ENCODE results near the gene SWI5.

Gene SWI5

GRCh38 chr9:128285033-128285784, 9.1 kb downstream of the SWI5 start:
- no peak for ATAC-seq
- peaks cover 20% of the 10 kb centered on the region for H3K36me3 Mint-ChIP-seq
- H3K27ac Mint-ChIP-seq: no peak overlapping the region

GRCh38 chr9:128286440-128286839, 10.4 kb downstream of the SWI5 start:
- no peak for DNase-seq (ENCODE audit: low spot score in 2 of 2)
- peak overlapping the region; percentile 56 for H3K27ac Mint-ChIP-seq
- H3K9me3 Mint-ChIP-seq: no peaks in the 10 kb centered on the region
- peaks cover 20% of the 10 kb centered on the region for H3K36me3 Mint-ChIP-seq
- H3K4me1 Mint-ChIP-seq: no peaks in the 10 kb centered on the region
- no peak for ATAC-seq
- no peak overlapping the region for H3K4me3 Mint-ChIP-seq

More at GRCh38 chr9:128285033-128285784, 9.1 kb downstream of the SWI5 start:
- no peak for DNase-seq (ENCODE audit: low spot score in 2 of 2)
- no peak overlapping the region for H3K4me3 Mint-ChIP-seq
- H3K9me3 Mint-ChIP-seq: no peaks in the 10 kb centered on the region
- no peaks in the 10 kb centered on the region for H3K4me1 Mint-ChIP-seq

GRCh38 chr9:128288273-128289004, 12.4 kb downstream of the SWI5 start:
- DNase-seq (ENCODE audit: low spot score in 2 of 2) (no peak), ATAC-seq (no peak)
- Mint-ChIP-seq H3K4me1 (no peaks in the 10 kb centered on the region), H3K4me3 (no peak overlapping the region), H3K9me3 (no peaks in the 10 kb centered on the region), H3K36me3 (peaks cover 20% of the 10 kb centered on the region), H3K27ac (no peak overlapping the region)

DNA sequence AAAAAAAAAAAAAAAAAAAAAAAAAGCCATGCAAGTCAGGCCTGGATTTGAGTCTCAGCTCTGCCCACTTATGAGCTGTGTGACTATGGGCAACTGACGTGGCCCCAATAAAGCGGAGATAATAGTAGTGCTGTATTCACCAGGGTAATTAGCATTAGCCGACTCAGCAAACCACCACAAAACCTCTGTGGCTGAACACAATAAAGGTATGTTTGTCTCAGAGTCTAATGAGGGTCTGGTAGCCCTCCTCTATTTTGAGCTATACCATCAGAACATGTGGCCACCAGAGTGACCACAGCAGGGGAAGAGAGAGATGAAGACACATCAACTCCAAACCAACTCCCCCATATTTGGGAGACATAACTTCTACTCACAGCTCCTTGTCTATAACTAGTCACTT, 15.9 kb downstream of the SWI5 start:
- no peak overlapping the region for H3K4me3 Mint-ChIP-seq
- ATAC-seq (no peak), DNase-seq (ENCODE audit: low spot score in 2 of 2) (no peak)
- H3K27ac Mint-ChIP-seq: no peak overlapping the region
- peaks cover 12% of the 10 kb centered on the region for H3K36me3 Mint-ChIP-seq
- H3K4me1 Mint-ChIP-seq: no peaks in the 10 kb centered on the region
- no peaks in the 10 kb centered on the region for H3K9me3 Mint-ChIP-seq

DNA sequence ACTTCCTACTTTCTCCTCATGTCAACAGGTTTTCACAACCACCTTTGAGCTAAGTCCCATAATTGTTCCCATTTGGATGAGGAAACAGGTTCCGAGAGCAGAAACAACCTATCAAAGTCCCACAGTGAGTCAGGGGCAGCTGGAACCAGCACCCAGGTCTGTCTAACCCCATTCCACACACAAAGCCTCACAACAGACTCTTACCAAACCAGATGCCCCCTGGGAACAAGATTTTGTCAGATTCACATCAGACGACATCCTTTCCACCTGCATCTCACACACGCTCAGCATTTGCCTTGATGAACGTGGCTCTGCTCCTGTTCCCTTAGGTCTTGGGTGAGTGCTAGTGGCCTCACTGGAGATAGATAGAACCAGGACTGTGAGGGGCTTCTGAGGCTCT, 17.0 kb downstream of the SWI5 start:
- no peak for DNase-seq (ENCODE audit: low spot score in 2 of 2)
- Mint-ChIP-seq H3K36me3 (peaks cover 10% of the 10 kb centered on the region), H3K9me3 (no peaks in the 10 kb centered on the region), H3K27ac (no peak overlapping the region), H3K4me1 (no peaks in the 10 kb centered on the region), H3K4me3 (no peak overlapping the region)
- no peak for ATAC-seq

GRCh38 chr9:128294142-128294541, 18.1 kb downstream of the SWI5 start:
- peak overlapping the region; percentile 43 for H3K27ac Mint-ChIP-seq
- ATAC-seq (no peak), DNase-seq (ENCODE audit: low spot score in 2 of 2) (no peak)
- H3K4me3 Mint-ChIP-seq: no peak overlapping the region
- H3K4me1 Mint-ChIP-seq: no peaks in the 10 kb centered on the region
- no peaks in the 10 kb centered on the region for H3K9me3 Mint-ChIP-seq
- H3K36me3 Mint-ChIP-seq: peaks cover under 1% of the 10 kb centered on the region

DNA sequence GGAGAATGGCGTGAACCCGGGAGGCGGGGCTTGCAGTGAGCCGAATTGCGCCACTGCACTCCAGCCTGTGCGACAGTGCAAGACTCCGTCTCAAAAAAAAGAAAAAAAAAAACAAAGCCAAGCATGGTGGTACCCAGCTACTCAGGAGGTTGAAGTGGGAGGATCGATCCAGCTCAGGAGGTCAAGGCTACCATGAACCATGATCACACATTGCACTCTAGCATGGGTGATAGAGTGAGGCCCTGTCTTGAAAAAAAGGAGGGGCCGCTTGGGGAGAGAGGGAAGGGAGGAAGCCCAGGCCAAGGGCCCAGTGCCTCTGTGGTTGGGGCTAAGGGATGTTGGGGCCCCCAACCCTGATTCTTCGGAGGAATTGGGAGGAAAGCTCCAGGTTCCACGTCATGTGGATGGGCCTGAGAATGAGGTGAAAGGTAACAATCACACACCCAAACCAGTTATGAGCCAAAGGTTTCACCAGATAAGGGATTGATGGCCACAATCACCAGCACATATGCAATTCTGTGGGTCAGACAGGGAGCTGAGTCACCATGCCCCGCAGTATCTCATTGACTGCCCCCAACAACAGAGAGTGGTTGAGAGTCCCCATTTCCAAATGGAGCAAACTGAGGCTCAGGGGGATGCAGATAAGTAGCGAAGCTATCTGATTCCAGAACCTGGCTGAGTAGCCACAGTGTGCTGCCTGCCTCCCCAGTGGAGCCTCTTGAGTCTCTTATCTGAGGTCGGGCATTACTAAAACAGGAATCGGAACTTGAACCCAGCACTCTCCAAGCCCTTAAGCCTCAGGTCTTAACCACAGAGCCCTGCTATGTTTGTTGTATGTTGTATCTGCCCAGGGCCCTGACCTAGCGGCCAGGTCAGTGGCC, 20.5 kb downstream of the SWI5 start:
- H3K4me3 Mint-ChIP-seq: no peak overlapping the region
- H3K36me3 Mint-ChIP-seq: no peaks in the 10 kb centered on the region
- no peak for DNase-seq (ENCODE audit: low spot score in 2 of 2)
- no peaks in the 10 kb centered on the region for H3K9me3 Mint-ChIP-seq
- no peak for ATAC-seq
- no peaks in the 10 kb centered on the region for H3K4me1 Mint-ChIP-seq
- H3K27ac Mint-ChIP-seq: no peak overlapping the region

DNA sequence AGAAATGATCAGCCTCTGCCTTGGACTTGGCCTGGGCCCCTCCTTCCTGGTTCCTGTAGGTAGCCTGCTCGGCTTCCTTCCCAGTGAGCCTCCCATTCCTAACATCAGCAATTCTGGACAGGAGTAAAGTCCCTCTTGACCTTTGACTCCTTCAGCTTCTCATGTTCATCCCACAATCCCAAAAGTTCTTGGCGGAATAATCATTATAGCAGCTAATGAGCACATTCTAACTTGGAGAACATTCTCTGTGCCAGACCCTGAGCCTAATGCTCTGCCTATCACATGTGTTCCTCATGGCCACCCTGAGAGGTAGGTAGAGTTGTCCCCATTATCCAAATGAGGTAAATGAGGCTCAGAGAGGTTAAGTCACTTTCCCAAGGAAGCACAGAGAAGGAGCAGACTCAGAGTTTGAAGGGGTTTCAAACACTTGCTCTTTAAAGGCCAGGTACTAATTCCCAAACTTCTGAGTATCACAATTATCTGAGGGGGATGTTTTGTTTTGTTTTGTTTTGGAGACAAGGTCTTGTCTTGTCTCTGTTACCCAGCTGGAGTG, 21.2 kb downstream of the SWI5 start:
- Mint-ChIP-seq H3K9me3 (no peaks in the 10 kb centered on the region), H3K4me3 (no peak overlapping the region), H3K27ac (no peak overlapping the region), H3K4me1 (no peaks in the 10 kb centered on the region), H3K36me3 (no peaks in the 10 kb centered on the region)
- ATAC-seq: no peak
- no peak for DNase-seq (ENCODE audit: low spot score in 2 of 2)

DNA sequence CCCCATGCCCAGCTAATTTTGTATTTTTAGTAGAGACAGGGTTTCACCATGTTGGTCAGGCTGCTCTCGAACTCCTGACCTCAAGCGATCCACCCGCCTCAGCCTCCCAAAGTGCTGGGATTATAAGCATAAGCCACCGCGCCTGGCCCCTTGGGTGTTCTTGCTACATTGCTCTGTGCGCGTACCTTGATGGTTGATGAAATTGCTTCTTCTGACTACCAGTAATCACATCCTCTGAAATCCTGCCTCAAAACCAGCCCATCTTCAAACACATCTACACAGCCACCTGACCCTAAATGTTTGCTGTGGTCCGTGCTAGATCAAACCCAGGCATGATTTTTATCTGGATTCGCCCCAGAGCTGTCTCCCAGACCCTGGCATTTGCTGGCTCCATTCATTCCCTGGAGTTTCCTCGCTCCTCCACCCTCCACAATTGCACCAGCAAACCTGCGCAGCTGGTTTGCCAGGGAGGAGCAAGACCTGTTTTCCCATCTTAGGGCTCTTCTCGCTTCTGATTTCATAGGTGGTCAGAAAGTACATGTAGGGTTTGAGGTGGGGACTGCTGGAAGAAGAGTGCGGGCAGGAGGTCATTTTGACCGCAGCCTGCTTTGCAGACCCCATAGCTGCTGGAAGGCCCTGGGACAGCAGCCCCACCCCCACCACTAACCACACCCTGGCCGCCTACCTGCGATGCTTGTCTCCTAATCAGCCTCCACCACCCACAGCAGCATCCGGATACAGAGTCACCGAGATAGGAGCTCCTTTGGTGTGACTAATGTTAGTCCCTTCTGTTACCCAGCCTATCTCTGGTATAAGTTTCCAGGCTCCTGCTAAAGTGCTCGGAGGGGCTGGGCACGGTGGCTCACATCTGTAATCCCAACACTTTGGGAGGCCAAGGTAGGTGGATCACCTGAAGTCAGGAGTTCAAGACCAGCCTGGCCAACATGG, 22.7 kb downstream of the SWI5 start:
- DNase-seq (ENCODE audit: low spot score in 2 of 2): no peak
- Mint-ChIP-seq H3K4me3 (no peak overlapping the region), H3K9me3 (no peaks in the 10 kb centered on the region), H3K27ac (no peak overlapping the region), H3K36me3 (no peaks in the 10 kb centered on the region), H3K4me1 (no peaks in the 10 kb centered on the region)
- no peak for ATAC-seq

- no peak overlapping the region for H3K4me3 Mint-ChIP-seq
- H3K27ac Mint-ChIP-seq: peak overlapping the region; percentile 90
- H3K9me3 Mint-ChIP-seq: no peaks in the 10 kb centered on the region
- ATAC-seq (no peak), DNase-seq (ENCODE audit: low spot score in 2 of 2) (no peak)
- peaks cover 19% of the 10 kb centered on the region for H3K36me3 Mint-ChIP-seq
- H3K4me1 Mint-ChIP-seq: peaks cover 7% of the 10 kb centered on the region
Measured at GRCh38 chr9:128304136-128304970, 28.3 kb downstream of the SWI5 start.

- no peak overlapping the region for H3K4me3 Mint-ChIP-seq
- peaks cover 25% of the 10 kb centered on the region for H3K36me3 Mint-ChIP-seq
- ATAC-seq (no peak), DNase-seq (ENCODE audit: low spot score in 2 of 2) (no peak)
- peak overlapping the region; percentile 1 for H3K27ac Mint-ChIP-seq
- H3K9me3 Mint-ChIP-seq: no peaks in the 10 kb centered on the region
- H3K4me1 Mint-ChIP-seq: peaks cover 7% of the 10 kb centered on the region
Measured at GRCh38 chr9:128304971-128305288, 28.9 kb downstream of the SWI5 start.

DNA sequence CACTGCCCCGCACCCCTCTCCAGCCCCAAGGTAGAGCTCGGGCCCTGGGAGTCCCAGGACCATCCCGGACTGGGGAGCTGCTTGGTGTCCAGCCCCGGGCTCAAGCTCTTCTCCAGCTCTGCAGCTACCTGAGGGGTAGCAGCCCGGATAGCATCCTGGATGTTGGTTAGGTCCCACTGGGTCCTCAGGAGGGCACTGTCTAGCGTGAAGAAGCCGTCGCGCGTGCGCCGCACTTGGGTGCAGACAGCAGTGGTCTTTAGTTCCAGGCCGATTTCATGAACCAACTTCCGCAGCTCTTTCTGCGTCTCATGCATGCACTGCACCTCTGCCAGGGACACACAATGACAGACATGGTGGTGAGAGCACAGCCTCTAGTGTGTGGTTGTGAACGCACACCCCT, 33.5 kb downstream of the SWI5 start:
- Mint-ChIP-seq H3K4me1 (peaks cover under 1% of the 10 kb centered on the region), H3K4me3 (no peak overlapping the region), H3K27ac (no peak overlapping the region), H3K9me3 (no peaks in the 10 kb centered on the region), H3K36me3 (peaks cover 71% of the 10 kb centered on the region)
- DNase-seq (ENCODE audit: low spot score in 2 of 2) (no peak), ATAC-seq (no peak)

DNA sequence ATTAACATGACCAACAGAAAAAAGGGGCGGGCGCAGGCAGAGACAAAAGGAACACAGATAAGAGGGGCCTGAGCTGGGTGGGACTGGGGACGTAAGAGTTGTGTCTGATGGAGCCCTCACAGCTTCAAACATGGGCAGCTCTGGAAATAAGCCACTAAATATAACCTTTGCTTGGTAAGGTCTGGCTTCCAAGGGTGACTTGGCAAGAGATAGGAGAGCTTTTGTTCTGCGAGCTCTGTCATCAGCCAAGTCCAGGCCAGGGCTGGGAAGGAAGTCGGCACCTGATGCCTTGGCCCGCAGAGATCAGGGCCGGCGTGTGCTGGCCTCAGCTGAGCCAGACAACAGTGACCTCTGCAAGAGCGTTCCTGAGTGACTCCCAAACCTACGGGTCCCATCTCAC, 34.4 kb downstream of the SWI5 start:
- Mint-ChIP-seq H3K36me3 (peaks cover 71% of the 10 kb centered on the region), H3K27ac (no peak overlapping the region)

GRCh38 chr9:128314697-128315096, 38.6 kb downstream of the SWI5 start:
- H3K27ac Mint-ChIP-seq: no peak overlapping the region
- H3K9me3 Mint-ChIP-seq: no peaks in the 10 kb centered on the region
- no peak overlapping the region for H3K4me3 Mint-ChIP-seq
- no peaks in the 10 kb centered on the region for H3K4me1 Mint-ChIP-seq
- DNase-seq (ENCODE audit: low spot score in 2 of 2) (no peak), ATAC-seq (no peak)
- H3K36me3 Mint-ChIP-seq: peaks cover 75% of the 10 kb centered on the region

More for the DNA sequence above, 34.4 kb downstream of the SWI5 start:
- ATAC-seq (no peak), DNase-seq (ENCODE audit: low spot score in 2 of 2) (no peak)
- no peak overlapping the region for H3K4me3 Mint-ChIP-seq
- H3K9me3 Mint-ChIP-seq: no peaks in the 10 kb centered on the region
- H3K4me1 Mint-ChIP-seq: no peaks in the 10 kb centered on the region
